Ovary (tissue), 9 donors: ENCODE results near the gene KCNAB1. TPM values are rescaled to one million over a fixed set of nuclear protein-coding genes. Genes with fewer than 3 reads are reported as not detected.

Source experiments
- DNase-seq, 5 donors: peaks; one replicate each; pipeline ENCODE4 v3.0.0-alpha.2; 2019 to 2020
- H3K27ac ChIP-seq, 2 donors: fragments of 200-600 bp; one replicate each; pipeline versions ENCODE4 v1.5.1 to v1.8.0; 2019 to 2022
- H3K27me3 ChIP-seq: fragments of 200-600 bp; one replicate; pipeline ENCODE4 v1.8.0; 2022
- H3K36me3 ChIP-seq: fragments of 200-600 bp; sonication (generic); one replicate; pipeline ENCODE4 v1.5.1; 2019
- H3K4me1 ChIP-seq: one replicate; pipeline ENCODE4 v1.8.1; 2013; ENCODE audit warnings: mild to moderate bottlenecking, moderate library complexity; ENCODE audit not compliant: insufficient read depth
- H3K4me3 ChIP-seq: fragments of 200-600 bp; sonication (generic); one replicate; pipeline ENCODE4 v1.5.1; 2017
- H3K9me3 ChIP-seq, 2 donors: fragments of 200-600 bp in 1 of 2; sonication (generic) in 1 of 2; one replicate each; pipeline versions ENCODE4 v1.5.1 to v1.8.1; 2013 to 2019; ENCODE audit warnings: mild to moderate bottlenecking in 1 of 2, moderate library complexity in 1 of 2
- EP300 ChIP-seq: sonication (generic); formaldehyde crosslinking; IDR thresholded peaks from one replicate; pipeline ENCODE4 v1.6.1; 2017; ENCODE audit warnings: antibody characterized with exemption
- POLR2A ChIP-seq: fragments of 450-650 bp; IDR thresholded peaks from one replicate; pipeline ENCODE4 v1.6.1; 2017; ENCODE audit warnings: antibody characterized with exemption, mild to moderate bottlenecking, moderate library complexity
- WGBS, 3 donors: extraction: QIAGEN DNeasy Blood & Tissue Kit in 1 of 3; methylation state at CpG; one replicate each; pipeline versions ENCODE4 v1.1.5 to v1.1.7; 2013 to 2017; 5-methylcytosine and 5-hydroxymethylcytosine counted together
- intact Hi-C, 4 donors: fragments of 100-400 bp; cut with DNase I; formaldehyde crosslinking; loops; one replicate each; pipeline versions ENCODE4 v1.11.0 to v1.15.1; 2022 to 2023
- polyA plus RNA-seq, 2 donors: library from polyadenylated mRNA; stranded (reverse); fragments of 200-250 nt in 1 of 2; fragments of 350-450 nt in 1 of 2; fragmentation: Illumina TruSeq in 1 of 2; extraction: RNeasy Lipid Tissue Mini Kit (QIAGEN cat#74804) in 1 of 2; gene quantifications; one replicate each; pipeline ENCODE4 v1.2.3, GENCODE V29; 2013 to 2014
- total RNA-seq, 7 donors: library from RNA; depleted of rRNA in 2 of 7; stranded (reverse); fragments of >200 nt in 2 of 7; fragmentation: NEBNext Ultra II Directional in 3 of 7; extraction: Animal tissue kit (Norgen Biotek cat#: 25700) in 3 of 7; gene quantifications; one replicate each; pipeline versions ENCODE4 v1.1.0 to v1.2.4, GENCODE V29; 2016 to 2023
- TF ChIP-seq, protein P1 (sequence below), 3 donors: fragments of 450-650 bp in 2 of 3; fragments of 200-600 bp in 1 of 3; IDR thresholded peaks; one replicate each; pipeline versions ENCODE4 v1.5.1 to v1.8.0; 2016 to 2022; ENCODE audit warnings: antibody characterized with exemption in 3 of 3, mild to moderate bottlenecking in 1 of 3
- donor health status: DM: no; HTN: no; CAD: no; lungs with moderate emphysema.
- donor health status: DM: no; HTN: no; CAD: no.
- donor health status: Bipolar disorder and iron deficiency.
- donor health status: DM: yes; HTN: yes; CAD: no.
- donor health status: DM: no; HTN: no; CAD: no.
- donor health status: DM: yes; HTN: yes; CAD: no.

KCNAB1 gene
- total and polyA plus RNA-seq, 9 donors, result 0.60 to 8.0 (median 2.4) TPM

DNA sequence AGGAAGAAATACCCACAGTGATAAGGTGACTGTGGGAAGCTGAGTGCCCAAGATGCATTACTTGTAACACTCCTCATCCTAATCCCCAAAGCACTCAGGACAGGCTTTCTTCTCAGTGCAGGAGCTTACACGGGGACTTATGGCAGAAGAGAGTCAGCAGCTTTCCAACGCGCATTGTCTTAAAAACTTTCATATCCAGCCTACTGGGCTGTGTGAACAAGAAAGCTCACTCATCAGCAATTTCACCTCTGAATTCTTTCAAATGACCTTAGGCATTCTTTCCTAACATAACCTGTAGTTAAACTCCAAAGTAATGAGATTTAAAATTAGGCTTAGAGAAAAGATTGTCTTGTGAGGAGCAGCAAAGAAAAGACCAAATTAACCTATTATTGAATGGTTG, 132.3 kb downstream of the KCNAB1 start:
- H3K27me3 ChIP-seq, result no peaks in the 10 kb centered on the region
- H3K4me3 ChIP-seq, result no peak overlapping the region
- no peak overlapping the region for H3K27ac ChIP-seq
- H3K36me3 ChIP-seq, result no peaks in the 10 kb centered on the region
- no peak for DNase-seq
- H3K9me3 ChIP-seq, result no peaks in the 10 kb centered on the region
- intact Hi-C loops, result no loop called here
- no peaks in the 10 kb centered on the region for H3K4me1 ChIP-seq
- no peak for TF ChIP-seq POLR2A
- no peak for TF ChIP-seq EP300
- TF ChIP-seq, protein P1, sequence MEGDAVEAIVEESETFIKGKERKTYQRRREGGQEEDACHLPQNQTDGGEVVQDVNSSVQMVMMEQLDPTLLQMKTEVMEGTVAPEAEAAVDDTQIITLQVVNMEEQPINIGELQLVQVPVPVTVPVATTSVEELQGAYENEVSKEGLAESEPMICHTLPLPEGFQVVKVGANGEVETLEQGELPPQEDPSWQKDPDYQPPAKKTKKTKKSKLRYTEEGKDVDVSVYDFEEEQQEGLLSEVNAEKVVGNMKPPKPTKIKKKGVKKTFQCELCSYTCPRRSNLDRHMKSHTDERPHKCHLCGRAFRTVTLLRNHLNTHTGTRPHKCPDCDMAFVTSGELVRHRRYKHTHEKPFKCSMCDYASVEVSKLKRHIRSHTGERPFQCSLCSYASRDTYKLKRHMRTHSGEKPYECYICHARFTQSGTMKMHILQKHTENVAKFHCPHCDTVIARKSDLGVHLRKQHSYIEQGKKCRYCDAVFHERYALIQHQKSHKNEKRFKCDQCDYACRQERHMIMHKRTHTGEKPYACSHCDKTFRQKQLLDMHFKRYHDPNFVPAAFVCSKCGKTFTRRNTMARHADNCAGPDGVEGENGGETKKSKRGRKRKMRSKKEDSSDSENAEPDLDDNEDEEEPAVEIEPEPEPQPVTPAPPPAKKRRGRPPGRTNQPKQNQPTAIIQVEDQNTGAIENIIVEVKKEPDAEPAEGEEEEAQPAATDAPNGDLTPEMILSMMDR (IDR thresholded peaks at IDR 0.05), result no peak
- 67 to 75% (median 74%) methylated on average over 3 of the region's 3 CpGs for WGBS, 3 donors

GRCh38 chr3:156253150-156253549, 132.8 kb downstream of the KCNAB1 start:
- Histone ChIP-seq H3K27me3 (no peaks in the 10 kb centered on the region), H3K4me1 (no peaks in the 10 kb centered on the region), H3K36me3 (no peaks in the 10 kb centered on the region), H3K4me3 (no peak overlapping the region), H3K27ac (no peak overlapping the region), H3K9me3 (no peaks in the 10 kb centered on the region)
- TF ChIP-seq POLR2A (no peak), EP300 (no peak)
- TF ChIP-seq, protein P1 (IDR thresholded peaks at IDR 0.05), result no peak
- DNase-seq, result no peak
- WGBS, 3 donors, result 87 to 92% (median 90%) methylated on average over 1 of the region's 1 CpG
- intact Hi-C loops, result no loop called here

- TF ChIP-seq POLR2A (no peak), EP300 (no peak)
- TF ChIP-seq, protein P1 (IDR thresholded peaks at IDR 0.05), result no peak
- H3K27ac ChIP-seq, result no peak overlapping the region
- H3K36me3 ChIP-seq, result no peaks in the 10 kb centered on the region
- intact Hi-C loops, result no loop called here
- no peaks in the 10 kb centered on the region for H3K9me3 ChIP-seq
- DNase-seq, result no peak
- H3K27me3 ChIP-seq, result no peaks in the 10 kb centered on the region
- H3K4me3 ChIP-seq, result no peak overlapping the region
- WGBS, 3 donors, result 81 to 84% (median 82%) methylated on average over 4 of the region's 4 CpGs
- H3K4me1 ChIP-seq, result no peaks in the 10 kb centered on the region
Measured at GRCh38 chr3:156256256-156256655, 135.9 kb downstream of the KCNAB1 start.

DNA sequence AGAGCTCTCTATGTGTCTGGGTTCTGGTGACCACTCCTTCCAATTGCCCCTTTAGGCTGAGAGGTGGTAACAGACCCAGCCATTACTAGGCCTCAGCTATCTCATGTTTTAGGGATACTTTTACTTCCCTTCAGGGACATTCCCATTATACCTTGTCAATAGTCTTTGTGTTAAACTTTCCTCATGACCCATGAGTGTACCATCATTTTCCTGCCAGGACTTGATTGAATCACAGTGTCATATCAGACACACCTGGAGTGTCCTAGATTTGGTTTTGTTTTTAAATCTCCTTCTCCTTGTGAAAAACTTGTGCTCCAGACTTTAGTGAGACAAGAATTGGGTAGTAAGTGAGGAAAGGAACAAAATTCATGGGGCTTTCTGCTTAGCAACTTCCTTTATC, 136.6 kb downstream of the KCNAB1 start:
- H3K36me3 ChIP-seq, result no peaks in the 10 kb centered on the region
- no peak overlapping the region for H3K4me3 ChIP-seq
- no peak overlapping the region for H3K27ac ChIP-seq
- no peak for TF ChIP-seq POLR2A
- TF ChIP-seq, protein P1 (IDR thresholded peaks at IDR 0.05), result no peak
- no peak for TF ChIP-seq EP300
- intact Hi-C loops, result no loop called here
- H3K9me3 ChIP-seq, result no peaks in the 10 kb centered on the region
- no peak for DNase-seq
- H3K4me1 ChIP-seq, result no peaks in the 10 kb centered on the region
- no peaks in the 10 kb centered on the region for H3K27me3 ChIP-seq

DNA sequence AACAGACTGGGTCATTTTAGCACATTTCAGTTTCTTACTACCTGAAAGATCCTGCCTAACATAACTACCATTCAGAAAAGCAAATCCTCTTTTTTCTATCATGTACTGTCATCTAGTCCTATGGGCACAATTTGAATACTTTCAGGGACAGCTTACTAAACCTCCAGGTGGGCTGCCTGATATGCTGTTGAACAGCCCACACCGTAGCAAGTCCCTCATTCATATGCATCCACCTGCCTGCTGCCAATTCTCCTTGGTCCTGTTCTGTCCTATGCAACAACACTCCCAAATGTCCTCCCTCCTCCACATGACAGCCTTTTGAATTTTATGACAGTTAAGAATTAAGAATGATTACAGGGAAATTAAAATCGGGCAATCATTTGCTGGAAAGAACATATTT, 137.9 kb downstream of the KCNAB1 start:
- no peaks in the 10 kb centered on the region for H3K4me1 ChIP-seq
- 39 to 49% (median 46%) methylated on average over 2 of the region's 2 CpGs for WGBS, 3 donors
- TF ChIP-seq, protein P1 (IDR thresholded peaks at IDR 0.05), result no peak
- TF ChIP-seq POLR2A, result no peak
- TF ChIP-seq EP300, result no peak
- no peak for DNase-seq
- no peaks in the 10 kb centered on the region for H3K36me3 ChIP-seq
- H3K4me3 ChIP-seq, result no peak overlapping the region
- intact Hi-C loops, result no loop called here
- H3K9me3 ChIP-seq, result no peaks in the 10 kb centered on the region
- H3K27ac ChIP-seq, result no peak overlapping the region
- H3K27me3 ChIP-seq, result no peaks in the 10 kb centered on the region
